ENCODE results near the gene HSD11B2. TPM values are rescaled to one million over a fixed set of nuclear protein-coding genes. Genes with fewer than 3 reads are reported as not detected.
A peak's percentile ranks its signal among the peaks of the same experiment; 100 is the strongest.

The HSD11B2 gene
- total and polyA plus RNA-seq, 10 donors: 0.85 to 18.3 (median 4.2) TPM

- TF ChIP-seq CTCF (IDR thresholded peaks at IDR 0.05 in 8 of 11, conservative IDR thresholded peaks at IDR 0.05 in 3 of 11) (no peak), POLR2AphosphoS5 (IDR thresholded peaks at IDR 0.05) (peak in 1 of 3 donors; percentile 34)
- Histone ChIP-seq H3K27me3 (replicated peaks in 1 of 7) (no peaks in the 10 kb centered on the region), H3K36me3 (peaks cover 0 to 100% (median 73%) of the 10 kb centered on the region in 6 donors), H3K27ac (peak overlapping the region in 5 of 8 donors; percentile 27 to 74 (median 31)), H3K4me3 (no peak overlapping the region), H3K9me3 (no peaks in the 10 kb centered on the region), H3K4me1 (peaks cover 21 to 81% (median 52%) of the 10 kb centered on the region in 6 donors)
- intact Hi-C loops (cut with DNase I; ENCODE audit: low total_unique reads): no loop called here
- 73 to 90% (median 81%) methylated on average over 8 to 13 of the region's 13 CpGs for WGBS, 5 donors
- DNase-seq: no peak
Observed at GRCh38 chr16:67442581-67443255, 11.8 kb downstream of the HSD11B2 start.

- intact Hi-C loops (cut with DNase I; ENCODE audit: low total_unique reads): no loop called here
- Histone ChIP-seq H3K9me3 (no peaks in the 10 kb centered on the region), H3K36me3 (peaks cover 0 to 100% (median 68%) of the 10 kb centered on the region in 6 donors), H3K4me1 (peaks cover 25 to 81% (median 57%) of the 10 kb centered on the region in 6 donors), H3K4me3 (no peak overlapping the region), H3K27me3 (replicated peaks in 1 of 7) (no peaks in the 10 kb centered on the region), H3K27ac (peak overlapping the region in 5 of 8 donors; percentile 27 to 74 (median 31))
- 71 to 84% (median 80%) methylated on average over 5 to 6 of the region's 6 CpGs for WGBS, 5 donors
- no peak for TF ChIP-seq POLR2AphosphoS5 (IDR thresholded peaks at IDR 0.05)
- TF ChIP-seq POLR2A (IDR thresholded peaks at IDR 0.05): no peak
- TF ChIP-seq CTCF (IDR thresholded peaks at IDR 0.05 in 8 of 11, conservative IDR thresholded peaks at IDR 0.05 in 3 of 11): no peak
- no peak for DNase-seq
Observed at GRCh38 chr16:67443265-67443664, 12.3 kb downstream of the HSD11B2 start.

GRCh38 chr16:67444259-67445125 is 13.6 kb downstream of the HSD11B2 start:
- 87 to 91% (median 89%) methylated on average over 19 to 22 of the region's 22 CpGs for WGBS, 5 donors
- Histone ChIP-seq H3K4me3 (no peak overlapping the region), H3K36me3 (peaks cover 0 to 100% (median 64%) of the 10 kb centered on the region in 6 donors), H3K27me3 (replicated peaks in 1 of 7) (no peaks in the 10 kb centered on the region), H3K9me3 (no peaks in the 10 kb centered on the region), H3K27ac (peak overlapping the region in 5 of 8 donors; percentile 27 to 74 (median 54)), H3K4me1 (peaks cover 25 to 90% (median 65%) of the 10 kb centered on the region in 6 donors)
- no peak for TF ChIP-seq CTCF (IDR thresholded peaks at IDR 0.05 in 8 of 11, conservative IDR thresholded peaks at IDR 0.05 in 3 of 11)
- TF ChIP-seq POLR2AphosphoS5 (IDR thresholded peaks at IDR 0.05): no peak
- no peak for TF ChIP-seq POLR2A (IDR thresholded peaks at IDR 0.05)
- intact Hi-C loops (cut with DNase I; ENCODE audit: low total_unique reads): no loop called here
- DNase-seq: no peak

- H3K9me3 ChIP-seq: no peaks in the 10 kb centered on the region
- peaks cover 0 to 100% (median 65%) of the 10 kb centered on the region in 6 donors for H3K36me3 ChIP-seq
- TF ChIP-seq CTCF (IDR thresholded peaks at IDR 0.05 in 8 of 11, conservative IDR thresholded peaks at IDR 0.05 in 3 of 11) (no peak), POLR2AphosphoS5 (IDR thresholded peaks at IDR 0.05) (no peak), POLR2A (IDR thresholded peaks at IDR 0.05) (no peak)
- H3K27ac ChIP-seq: peak overlapping the region in 4 of 8 donors; percentile 12 to 74 (median 61)
- peaks cover 25 to 95% (median 71%) of the 10 kb centered on the region in 6 donors for H3K4me1 ChIP-seq
- 91 to 95% (median 93%) methylated on average over 7 of the region's 7 CpGs for WGBS, 5 donors
- H3K27me3 ChIP-seq (replicated peaks in 1 of 7): no peaks in the 10 kb centered on the region
- intact Hi-C loops (cut with DNase I; ENCODE audit: low total_unique reads): no loop called here
- no peak for DNase-seq
- H3K4me3 ChIP-seq: no peak overlapping the region
Observed at GRCh38 chr16:67445126-67445426, 14.2 kb downstream of the HSD11B2 start.

Measured in spleen (tissue), 11 donors.